GM18873 (cell line): Measurements from ENCODE around the gene AKAP9.
"Not testable (repeated sequence)": the region's sequence is repeated elsewhere in the genome, so short reads cannot be mapped to it uniquely, and the experiment has no call there.

Experiments
- ATAC-seq: cut with Tn5 transposase; IDR thresholded peaks from one replicate; pipeline ENCODE4 v1.9.1; 2021; ENCODE audit warnings: mild to moderate bottlenecking, moderate library complexity, moderate number of reproducible peaks; ENCODE audit not compliant: unreplicated experiment, low FRiP score

Gene AKAP9

GRCh38 chr7:92053312-92053711 lies 112.7 kb downstream of the AKAP9 start:
- no peak for ATAC-seq

GRCh38 chr7:92056286-92056685 lies 115.6 kb downstream of the AKAP9 start:
- ATAC-seq, result no peak

GRCh38 chr7:92057375-92057774 lies 116.7 kb downstream of the AKAP9 start:
- no peak for ATAC-seq

- no peak for ATAC-seq
Observed at GRCh38 chr7:92058040-92058439, 117.4 kb downstream of the AKAP9 start.

GRCh38 chr7:92058899-92059298 lies 118.2 kb downstream of the AKAP9 start:
- no peak for ATAC-seq

- no peak for ATAC-seq
Observed at GRCh38 chr7:92061154-92061553, 120.5 kb downstream of the AKAP9 start.

GRCh38 chr7:92064438-92065029 lies 123.9 kb downstream of the AKAP9 start:
- ATAC-seq, result no peak

GRCh38 chr7:92071032-92071431 lies 130.4 kb downstream of the AKAP9 start:
- no peak for ATAC-seq

- no peak for ATAC-seq
Observed at GRCh38 chr7:92072121-92072520, 131.5 kb downstream of the AKAP9 start.

- no peak for ATAC-seq
Observed at GRCh38 chr7:92072708-92073107, 132.0 kb downstream of the AKAP9 start.

- no peak for ATAC-seq
Observed at GRCh38 chr7:92075455-92076158, 134.9 kb downstream of the AKAP9 start.

GRCh38 chr7:92076509-92076908 lies 135.8 kb downstream of the AKAP9 start:
- no peak for ATAC-seq

- ATAC-seq, result not testable (repeated sequence)
Observed at GRCh38 chr7:92083922-92084321, 143.3 kb downstream of the AKAP9 start.

- no peak for ATAC-seq
Observed at GRCh38 chr7:92088266-92088665, 147.6 kb downstream of the AKAP9 start.

GRCh38 chr7:92092210-92092609 lies 151.5 kb downstream of the AKAP9 start:
- no peak for ATAC-seq

- no peak for ATAC-seq
Observed at GRCh38 chr7:92095380-92095779, 154.7 kb downstream of the AKAP9 start.

GRCh38 chr7:92100534-92100933 lies 159.9 kb downstream of the AKAP9 start:
- ATAC-seq, result no peak

GRCh38 chr7:92102862-92103261 lies 162.2 kb downstream of the AKAP9 start:
- not testable (repeated sequence) for ATAC-seq

GRCh38 chr7:92108821-92109220 lies 168.2 kb downstream of the AKAP9 start:
- no peak for ATAC-seq

- ATAC-seq, result no peak
Observed at GRCh38 chr7:92110857-92111256, 170.2 kb downstream of the AKAP9 start.

- no peak for ATAC-seq
Observed at GRCh38 chr7:92115821-92116220, 175.2 kb downstream of the AKAP9 start.

- no peak for ATAC-seq
Observed at GRCh38 chr7:92116949-92117348, 176.3 kb downstream of the AKAP9 start.
